Osteoblast (primary cell): ENCODE data around the gene PARL. TPM values are rescaled to one million over a fixed set of nuclear protein-coding genes. Genes with fewer than 3 reads are reported as not detected.
A peak's percentile ranks its signal among the peaks of the same experiment; 100 is the strongest.

Experiments used
- DNase-seq: peaks from one replicate; pipeline ENCODE4 v3.0.0; 2011; ENCODE audit warnings: low spot score, mixed read lengths; ENCODE audit not compliant: insufficient read length; ENCODE audit errors: missing footprints
- H2AFZ ChIP-seq: 2 replicates; pipeline ENCODE4 v1.6.0; 2011; ENCODE audit warnings: mild to moderate bottlenecking, low read length
- H3K27ac ChIP-seq: 2 replicates; pipeline ENCODE4 v1.5.1; 2011; ENCODE audit warnings: mild to moderate bottlenecking, low read depth, low read length, moderate library complexity
- H3K27me3 ChIP-seq: 2 replicates; pipeline ENCODE4 v1.6.0; 2012; ENCODE audit warnings: mild to moderate bottlenecking, control low read depth, inconsistent platforms, low read length, moderate library complexity; ENCODE audit not compliant: insufficient read depth
- H3K36me3 ChIP-seq: 2 replicates; pipeline ENCODE4 v1.5.1; 2011; ENCODE audit warnings: mild to moderate bottlenecking, low read length, control low read depth, moderate library complexity; ENCODE audit not compliant: insufficient read depth
- H3K4me1 ChIP-seq: 2 replicates; pipeline ENCODE4 v1.5.1; 2011; ENCODE audit warnings: mild to moderate bottlenecking, low read length, control low read depth, moderate library complexity; ENCODE audit not compliant: insufficient read depth
- H3K4me2 ChIP-seq: 2 replicates; pipeline ENCODE4 v1.6.0; 2011; ENCODE audit warnings: mild to moderate bottlenecking, low read length; ENCODE audit not compliant: insufficient read depth
- H3K4me3 ChIP-seq: fragments of 200-600 bp; sonication (generic); 3 replicates; pipeline ENCODE4 v1.5.1; 2012; ENCODE audit warnings: mild to moderate bottlenecking, low read length, inconsistent platforms; ENCODE audit not compliant: insufficient read depth
- H3K79me2 ChIP-seq: 2 replicates; pipeline ENCODE4 v1.6.0; 2012; ENCODE audit warnings: mild to moderate bottlenecking, low read length, control low read depth, inconsistent platforms; ENCODE audit not compliant: insufficient read depth
- H3K9me3 ChIP-seq: 2 replicates; pipeline ENCODE4 v1.5.1; 2011; ENCODE audit warnings: low read depth, low read length, control low read depth
- H4K20me1 ChIP-seq: 2 replicates; pipeline ENCODE4 v1.6.0; 2012; ENCODE audit warnings: mild to moderate bottlenecking, low read length, control low read depth; ENCODE audit not compliant: insufficient read depth
- total RNA-seq: library from RNA; depleted of rRNA; stranded (reverse); fragments of >200 nt; gene quantifications from 2 replicates; pipeline ENCODE4 v1.2.3, GENCODE V29; 2012
- TF ChIP-seq, protein P1 (sequence below): IDR thresholded peaks from 2 replicates; pipeline ENCODE4 v1.5.1; 2011; ENCODE audit warnings: mild to moderate bottlenecking, low read depth, low read length, moderate library complexity; ENCODE audit errors: extremely low read depth

PARL gene
- total RNA-seq, 1 donor: 34.0 TPM

- Histone ChIP-seq H3K4me2 (peak overlapping the region; percentile 1), H3K9me3 (no peaks in the 10 kb centered on the region)
- no peak for DNase-seq
These were observed 38.9 kb downstream of the PARL start for GRCh38 chr3:183845608-183846288.

DNA sequence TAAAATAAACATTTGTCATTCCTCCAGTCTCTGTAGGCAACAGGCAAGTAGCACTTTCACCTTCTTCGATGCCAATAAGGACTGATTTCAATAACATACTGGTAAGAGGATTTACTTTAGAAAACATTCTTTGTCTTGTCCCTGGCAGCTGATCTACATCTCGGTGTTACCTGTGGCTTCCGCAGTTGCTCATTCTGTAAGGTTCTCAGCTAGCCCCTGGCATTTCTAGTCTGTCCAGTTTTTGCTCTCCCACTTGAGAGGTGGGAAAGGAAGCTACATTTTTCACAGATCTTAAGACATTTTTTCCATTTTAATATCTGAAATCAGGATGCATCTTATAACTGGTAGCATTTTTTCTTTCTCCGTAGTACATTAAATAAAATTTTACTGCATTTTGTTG is 39.6 kb downstream of the PARL start:
- Histone ChIP-seq H3K36me3 (peaks cover 30% of the 10 kb centered on the region), H3K27me3 (no peaks in the 10 kb centered on the region), H3K4me1 (peaks cover 18% of the 10 kb centered on the region), H3K9me3 (no peaks in the 10 kb centered on the region), H3K4me3 (no peak overlapping the region), H3K27ac (peak overlapping the region; percentile 33), H2AFZ (no peak overlapping the region), H4K20me1 (no peaks in the 10 kb centered on the region), H3K79me2 (peaks cover 3% of the 10 kb centered on the region), H3K4me2 (peak overlapping the region; percentile 1)
- TF ChIP-seq, protein P1, sequence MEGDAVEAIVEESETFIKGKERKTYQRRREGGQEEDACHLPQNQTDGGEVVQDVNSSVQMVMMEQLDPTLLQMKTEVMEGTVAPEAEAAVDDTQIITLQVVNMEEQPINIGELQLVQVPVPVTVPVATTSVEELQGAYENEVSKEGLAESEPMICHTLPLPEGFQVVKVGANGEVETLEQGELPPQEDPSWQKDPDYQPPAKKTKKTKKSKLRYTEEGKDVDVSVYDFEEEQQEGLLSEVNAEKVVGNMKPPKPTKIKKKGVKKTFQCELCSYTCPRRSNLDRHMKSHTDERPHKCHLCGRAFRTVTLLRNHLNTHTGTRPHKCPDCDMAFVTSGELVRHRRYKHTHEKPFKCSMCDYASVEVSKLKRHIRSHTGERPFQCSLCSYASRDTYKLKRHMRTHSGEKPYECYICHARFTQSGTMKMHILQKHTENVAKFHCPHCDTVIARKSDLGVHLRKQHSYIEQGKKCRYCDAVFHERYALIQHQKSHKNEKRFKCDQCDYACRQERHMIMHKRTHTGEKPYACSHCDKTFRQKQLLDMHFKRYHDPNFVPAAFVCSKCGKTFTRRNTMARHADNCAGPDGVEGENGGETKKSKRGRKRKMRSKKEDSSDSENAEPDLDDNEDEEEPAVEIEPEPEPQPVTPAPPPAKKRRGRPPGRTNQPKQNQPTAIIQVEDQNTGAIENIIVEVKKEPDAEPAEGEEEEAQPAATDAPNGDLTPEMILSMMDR: no peak
- DNase-seq: no peak

More at GRCh38 chr3:183845608-183846288, 38.9 kb downstream of the PARL start:
- H3K4me3 ChIP-seq: no peak overlapping the region
- TF ChIP-seq, protein P1: no peak
- H3K79me2 ChIP-seq: peaks cover 6% of the 10 kb centered on the region
- no peak overlapping the region for H2AFZ ChIP-seq
- H3K4me1 ChIP-seq: peaks cover 18% of the 10 kb centered on the region
- H4K20me1 ChIP-seq: no peaks in the 10 kb centered on the region
- peak overlapping the region; percentile 33 for H3K27ac ChIP-seq
- H3K36me3 ChIP-seq: peaks cover 27% of the 10 kb centered on the region
- H3K27me3 ChIP-seq: no peaks in the 10 kb centered on the region

- TF ChIP-seq, protein P1: no peak
- Histone ChIP-seq H3K4me1 (peaks cover 18% of the 10 kb centered on the region), H3K79me2 (peaks cover 2% of the 10 kb centered on the region), H3K4me3 (no peak overlapping the region), H3K36me3 (peaks cover 33% of the 10 kb centered on the region), H3K27ac (peak overlapping the region; percentile 68), H4K20me1 (no peaks in the 10 kb centered on the region), H3K9me3 (no peaks in the 10 kb centered on the region), H2AFZ (no peak overlapping the region), H3K27me3 (no peaks in the 10 kb centered on the region), H3K4me2 (peak overlapping the region; percentile 1)
- DNase-seq: peak; percentile 78
These were observed 40.1 kb downstream of the PARL start for GRCh38 chr3:183844606-183845005.

DNA sequence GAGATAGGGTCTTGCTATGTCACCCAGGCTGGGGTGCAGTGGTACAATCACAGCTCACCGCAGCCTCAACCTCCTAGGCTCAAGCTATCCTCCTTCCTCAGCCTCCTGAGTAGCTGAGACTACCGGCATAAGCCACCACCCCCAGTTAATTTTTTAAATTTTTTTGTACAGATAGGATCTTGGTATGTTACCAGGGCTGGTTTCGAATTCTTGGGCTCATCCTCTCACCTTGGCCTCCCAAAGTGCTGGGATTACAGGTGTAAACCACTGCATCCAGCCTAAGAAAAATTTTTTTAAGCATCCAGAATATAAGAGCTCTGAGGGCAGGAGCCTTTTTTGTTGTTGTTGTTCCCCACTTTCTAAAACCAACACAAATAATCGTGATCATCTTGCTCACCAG is 44.9 kb downstream of the PARL start:
- Histone ChIP-seq H3K27ac (no peak overlapping the region), H3K27me3 (no peaks in the 10 kb centered on the region), H3K79me2 (no peaks in the 10 kb centered on the region), H3K36me3 (peaks cover 42% of the 10 kb centered on the region), H4K20me1 (peaks cover 2% of the 10 kb centered on the region), H3K9me3 (no peaks in the 10 kb centered on the region), H3K4me2 (no peak overlapping the region), H2AFZ (no peak overlapping the region), H3K4me1 (peaks cover 6% of the 10 kb centered on the region), H3K4me3 (no peak overlapping the region)
- DNase-seq: no peak
- TF ChIP-seq, protein P1: no peak
